ENCODE measurements around the gene HYDIN. TPM values are rescaled to one million over a fixed set of nuclear protein-coding genes. Genes with fewer than 3 reads are reported as not detected.

HYDIN gene
- total RNA-seq, 2 experiments from 2014 or later, result not detected

- Mint-ChIP-seq H3K27ac (no peak overlapping the region), H3K9me3 (ENCODE audit: insufficient read depth) (no peaks in the 10 kb centered on the region), H3K4me1 (ENCODE audit: low read depth) (no peaks in the 10 kb centered on the region), H3K4me3 (no peak overlapping the region), H3K27me3 (ENCODE audit: low read depth) (no peaks in the 10 kb centered on the region), H3K36me3 (ENCODE audit: low read depth) (peaks cover 10% of the 10 kb centered on the region)
- ChIA-PET CTCF (interaction anchor here (1.7 kb wide), 1 partner anchor 18 kb away, joined by 7 read pairs; no protein-coding TSS in a partner anchor), POLR2A (interaction anchor here (1.9 kb wide), 1 partner anchor 12 kb away, joined by 4 read pairs; the partner anchor contains the start of gene VAC14)
- DNase-seq, result no peak
- no peak for ATAC-seq
Observed at GRCh38 chr16:70788668-70789594, 441.6 kb downstream of the HYDIN start.

DNA sequence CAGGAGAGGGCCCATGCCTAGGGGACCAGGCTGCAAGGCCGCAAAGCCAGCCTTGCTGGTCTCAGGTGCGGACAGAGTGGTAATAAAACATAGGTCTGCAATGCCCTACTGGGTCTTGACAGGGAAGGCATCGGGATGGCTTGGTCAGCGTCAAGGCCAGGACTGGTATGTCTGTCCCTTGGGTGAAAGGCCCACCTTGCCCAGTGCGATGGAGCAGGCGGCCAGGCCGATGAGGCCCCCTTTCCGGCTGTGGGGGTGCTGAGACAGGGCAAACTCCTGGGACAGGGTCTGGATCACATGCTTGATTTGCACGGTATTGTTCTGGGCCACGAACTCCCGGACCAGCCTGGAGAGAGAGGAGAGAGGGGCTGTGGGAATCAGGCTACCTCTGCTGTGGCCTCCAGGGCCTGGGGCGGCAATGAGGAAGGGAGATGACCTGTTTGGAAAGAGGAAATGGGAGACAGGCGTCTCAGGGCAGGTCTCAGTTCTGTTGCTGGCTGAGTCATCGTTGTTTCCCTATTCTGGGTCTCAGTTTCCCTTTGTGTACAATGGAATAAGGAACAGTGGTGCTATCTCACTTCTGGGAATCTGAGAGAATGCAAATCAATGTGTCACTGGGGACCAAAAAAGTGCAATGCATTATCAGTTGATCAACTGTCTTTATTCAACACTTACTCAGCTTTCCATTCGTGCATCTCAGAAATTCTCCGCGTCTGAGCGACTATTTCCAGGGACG lies 444.3 kb downstream of the HYDIN start:
- ChIA-PET POLR2A (no interaction called here), CTCF (no interaction called here)
- no peaks in the 10 kb centered on the region for H3K27me3 Mint-ChIP-seq (ENCODE audit: low read depth)
- no peak overlapping the region for H3K4me3 Mint-ChIP-seq
- no peaks in the 10 kb centered on the region for H3K9me3 Mint-ChIP-seq (ENCODE audit: insufficient read depth)
- no peak for ATAC-seq
- peaks cover 38% of the 10 kb centered on the region for H3K36me3 Mint-ChIP-seq (ENCODE audit: low read depth)
- H3K27ac Mint-ChIP-seq, result no peak overlapping the region
- no peak for DNase-seq
- no peaks in the 10 kb centered on the region for H3K4me1 Mint-ChIP-seq (ENCODE audit: low read depth)

GRCh38 chr16:70784692-70785555 lies 445.6 kb downstream of the HYDIN start:
- ATAC-seq (no peak), DNase-seq (no peak)
- Mint-ChIP-seq H3K27ac (no peak overlapping the region), H3K27me3 (ENCODE audit: low read depth) (no peaks in the 10 kb centered on the region), H3K4me3 (no peak overlapping the region), H3K9me3 (ENCODE audit: insufficient read depth) (no peaks in the 10 kb centered on the region), H3K36me3 (ENCODE audit: low read depth) (peaks cover 48% of the 10 kb centered on the region), H3K4me1 (ENCODE audit: low read depth) (no peaks in the 10 kb centered on the region)
- ChIA-PET CTCF (interaction anchor here (1.1 to 1.8 kb wide), 2 partner anchors 14 to 105 kb away, joined by 3 to 6 read pairs; no protein-coding TSS in a partner anchor), POLR2A (no interaction called here)

- Mint-ChIP-seq H3K27me3 (ENCODE audit: low read depth) (no peaks in the 10 kb centered on the region), H3K9me3 (ENCODE audit: insufficient read depth) (no peaks in the 10 kb centered on the region), H3K4me1 (ENCODE audit: low read depth) (peaks cover 2% of the 10 kb centered on the region), H3K36me3 (ENCODE audit: low read depth) (peaks cover 59% of the 10 kb centered on the region), H3K27ac (no peak overlapping the region), H3K4me3 (no peak overlapping the region)
- DNase-seq (no peak), ATAC-seq (no peak)
- ChIA-PET CTCF (no interaction called here), POLR2A (no interaction called here)
Observed at GRCh38 chr16:70782237-70782636, 448.3 kb downstream of the HYDIN start.

DNA sequence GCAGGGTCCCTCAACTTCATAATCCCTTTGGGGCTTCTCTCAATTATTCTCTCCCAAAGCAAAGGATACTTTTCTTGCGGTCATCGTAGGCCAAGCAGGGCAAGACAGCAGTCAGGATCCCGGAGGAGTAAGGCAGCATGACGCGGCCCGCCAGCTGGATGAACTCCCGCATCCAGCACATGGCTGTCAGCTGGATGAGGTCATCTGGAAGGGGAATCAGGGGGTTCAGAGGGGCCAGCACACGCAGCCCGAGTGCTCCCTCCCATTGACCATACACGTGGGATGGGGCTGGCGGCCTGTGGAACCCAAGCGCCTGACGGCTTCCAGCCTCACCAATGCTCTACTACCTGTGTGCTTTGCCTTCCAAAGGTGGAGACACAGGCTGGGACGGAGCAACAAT lies 448.7 kb downstream of the HYDIN start:
- CTCF ChIA-PET, result interaction anchor here (0.9 kb wide), 1 partner anchor 10 kb away, joined by 3 read pairs; no protein-coding TSS in a partner anchor
- POLR2A ChIA-PET, result no interaction called here
- no peaks in the 10 kb centered on the region for H3K27me3 Mint-ChIP-seq (ENCODE audit: low read depth)
- no peaks in the 10 kb centered on the region for H3K9me3 Mint-ChIP-seq (ENCODE audit: insufficient read depth)
- peaks cover 59% of the 10 kb centered on the region for H3K36me3 Mint-ChIP-seq (ENCODE audit: low read depth)
- DNase-seq (no peak), ATAC-seq (no peak)
- H3K4me1 Mint-ChIP-seq (ENCODE audit: low read depth), result peaks cover 2% of the 10 kb centered on the region
- H3K27ac Mint-ChIP-seq, result no peak overlapping the region
- no peak overlapping the region for H3K4me3 Mint-ChIP-seq

- POLR2A ChIA-PET, result no interaction called here
- Mint-ChIP-seq H3K9me3 (ENCODE audit: insufficient read depth) (no peaks in the 10 kb centered on the region), H3K27me3 (ENCODE audit: low read depth) (no peaks in the 10 kb centered on the region), H3K36me3 (ENCODE audit: low read depth) (peaks cover 58% of the 10 kb centered on the region), H3K4me3 (no peak overlapping the region), H3K4me1 (ENCODE audit: low read depth) (peaks cover 2% of the 10 kb centered on the region), H3K27ac (no peak overlapping the region)
- no peak for ATAC-seq
- DNase-seq, result no peak
- CTCF ChIA-PET, result interaction anchor here (2.0 kb wide), 1 partner anchor 9 kb away, joined by 7 read pairs; no protein-coding TSS in a partner anchor
Observed at GRCh38 chr16:70780546-70780945, 450.0 kb downstream of the HYDIN start.

- Mint-ChIP-seq H3K27ac (no peak overlapping the region), H3K27me3 (ENCODE audit: low read depth) (no peaks in the 10 kb centered on the region), H3K4me1 (ENCODE audit: low read depth) (peaks cover 2% of the 10 kb centered on the region), H3K9me3 (ENCODE audit: insufficient read depth) (no peaks in the 10 kb centered on the region), H3K4me3 (no peak overlapping the region), H3K36me3 (ENCODE audit: low read depth) (peaks cover 53% of the 10 kb centered on the region)
- DNase-seq, result no peak
- POLR2A ChIA-PET, result interaction anchor here (0.6 kb wide), 2 partner anchors 411 to 576 kb away, joined by 3 read pairs; no protein-coding TSS in a partner anchor
- no peak for ATAC-seq
- CTCF ChIA-PET, result interaction anchor here (1.0 to 2.0 kb wide), 3 partner anchors 8 to 125 kb away, joined by 3 to 10 read pairs (median 7); no protein-coding TSS in a partner anchor
Observed at GRCh38 chr16:70779361-70779760, 451.2 kb downstream of the HYDIN start.

DNA sequence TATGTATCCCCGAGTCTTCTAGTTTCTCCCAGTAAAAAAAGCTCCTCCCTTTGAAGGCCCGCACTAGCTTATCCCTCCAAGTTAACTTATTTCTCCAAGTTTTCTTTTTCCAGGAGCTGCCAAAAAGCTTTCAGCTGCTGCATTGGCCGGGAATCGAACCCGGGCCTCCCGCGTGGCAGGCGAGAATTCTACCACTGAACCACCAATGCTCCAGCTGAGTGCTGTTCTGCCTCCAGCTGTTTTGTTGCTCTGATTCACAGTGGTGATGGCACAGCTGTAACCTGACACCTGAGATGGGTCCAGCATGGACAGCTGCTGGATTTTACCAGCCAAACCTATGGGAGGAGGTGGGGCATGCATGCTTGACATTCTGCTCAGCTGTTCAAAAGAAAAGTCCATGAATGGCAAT lies 451.6 kb downstream of the HYDIN start:
- ChIA-PET CTCF (interaction anchor here (1.0 to 2.0 kb wide), 3 partner anchors 7 to 125 kb away, joined by 3 to 10 read pairs (median 7); no protein-coding TSS in a partner anchor), POLR2A (interaction anchor here (0.6 kb wide), 1 partner anchor 410 kb away, joined by 3 read pairs; no protein-coding TSS in a partner anchor)
- no peak for ATAC-seq
- Mint-ChIP-seq H3K36me3 (ENCODE audit: low read depth) (peaks cover 51% of the 10 kb centered on the region), H3K4me3 (no peak overlapping the region), H3K27me3 (ENCODE audit: low read depth) (no peaks in the 10 kb centered on the region), H3K9me3 (ENCODE audit: insufficient read depth) (no peaks in the 10 kb centered on the region), H3K4me1 (ENCODE audit: low read depth) (peaks cover 2% of the 10 kb centered on the region), H3K27ac (no peak overlapping the region)
- DNase-seq, result no peak

- H3K27me3 Mint-ChIP-seq (ENCODE audit: low read depth), result no peaks in the 10 kb centered on the region
- peaks cover 2% of the 10 kb centered on the region for H3K4me1 Mint-ChIP-seq (ENCODE audit: low read depth)
- ChIA-PET POLR2A (no interaction called here), CTCF (interaction anchor here (1.2 kb wide), 1 partner anchor 124 kb away, joined by 3 read pairs; no protein-coding TSS in a partner anchor)
- ATAC-seq (no peak), DNase-seq (no peak)
- H3K4me3 Mint-ChIP-seq, result no peak overlapping the region
- H3K9me3 Mint-ChIP-seq (ENCODE audit: insufficient read depth), result no peaks in the 10 kb centered on the region
- peaks cover 42% of the 10 kb centered on the region for H3K36me3 Mint-ChIP-seq (ENCODE audit: low read depth)
- no peak overlapping the region for H3K27ac Mint-ChIP-seq
Observed at GRCh38 chr16:70777973-70778406, 452.5 kb downstream of the HYDIN start.

DNA sequence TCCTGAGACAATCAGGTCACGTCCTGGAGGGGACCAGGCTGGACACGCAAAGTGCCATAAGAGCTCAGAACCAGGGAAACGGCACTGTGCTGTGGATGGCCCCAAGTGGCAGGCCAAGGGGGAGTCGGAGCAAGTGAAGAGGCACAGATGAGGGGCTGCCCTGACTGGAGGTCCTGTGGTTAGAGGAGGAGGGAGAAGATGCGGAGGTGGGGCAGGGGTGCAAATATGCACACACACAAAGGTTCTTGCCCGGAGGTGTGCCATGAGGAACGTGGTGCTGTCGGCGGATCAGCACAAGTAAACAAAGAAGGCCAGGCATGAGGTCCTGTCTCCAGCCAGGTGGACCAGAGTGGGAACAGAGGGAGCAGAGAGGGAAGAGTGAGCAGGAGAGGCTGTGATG lies 453.0 kb downstream of the HYDIN start:
- Mint-ChIP-seq H3K4me3 (no peak overlapping the region), H3K9me3 (ENCODE audit: insufficient read depth) (no peaks in the 10 kb centered on the region), H3K36me3 (ENCODE audit: low read depth) (peaks cover 37% of the 10 kb centered on the region), H3K27me3 (ENCODE audit: low read depth) (no peaks in the 10 kb centered on the region), H3K27ac (peak overlapping the region; percentile 47), H3K4me1 (ENCODE audit: low read depth) (peaks cover 2% of the 10 kb centered on the region)
- ChIA-PET POLR2A (no interaction called here), CTCF (interaction anchor here (1.2 kb wide), 1 partner anchor 124 kb away, joined by 3 read pairs; no protein-coding TSS in a partner anchor)
- ATAC-seq (no peak), DNase-seq (no peak)

DNA sequence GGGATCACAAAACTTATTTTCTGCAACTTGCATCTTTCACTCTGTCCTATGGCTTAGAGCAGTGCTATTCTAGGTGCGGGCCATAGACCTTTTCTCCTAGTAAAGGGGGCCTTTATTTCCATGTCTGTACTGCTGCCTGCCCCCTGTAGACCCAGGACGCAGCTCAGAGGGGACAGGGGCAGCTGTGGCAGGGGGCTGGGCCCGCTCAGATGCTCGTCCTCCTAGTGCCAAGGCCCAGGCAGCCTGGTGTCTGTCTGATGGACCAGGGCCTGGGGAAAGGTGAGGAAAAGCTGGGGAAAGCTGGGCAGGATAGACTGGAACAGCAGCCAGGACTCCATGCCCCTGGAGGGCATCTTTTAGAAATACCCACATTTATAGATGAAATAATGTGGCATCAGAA lies 455.1 kb downstream of the HYDIN start:
- ATAC-seq (no peak), DNase-seq (no peak)
- no peaks in the 10 kb centered on the region for H3K9me3 Mint-ChIP-seq (ENCODE audit: insufficient read depth)
- no peak overlapping the region for H3K4me3 Mint-ChIP-seq
- peak overlapping the region; percentile 28 for H3K27ac Mint-ChIP-seq
- H3K36me3 Mint-ChIP-seq (ENCODE audit: low read depth), result peaks cover 22% of the 10 kb centered on the region
- ChIA-PET CTCF (interaction anchor here (0.9 kb wide), 1 partner anchor 121 kb away, joined by 3 read pairs; no protein-coding TSS in a partner anchor), POLR2A (no interaction called here)
- H3K4me1 Mint-ChIP-seq (ENCODE audit: low read depth), result peaks cover 8% of the 10 kb centered on the region
- H3K27me3 Mint-ChIP-seq (ENCODE audit: low read depth), result no peaks in the 10 kb centered on the region
